Stimulated activated CD8-positive, alpha-beta memory T cell treated with anti-CD3 and anti-CD28 coated beads, Interleukin-4, amount 100 ng/mL, for 1 hour (primary cell): ENCODE results near the gene LSM7.

Experiments
- DNase-seq, 2 donors: peaks; one replicate each; pipeline ENCODE4 v3.0.0-alpha.2; 2020; ENCODE audit warnings: low read depth in 2 of 2, low spot score in 1 of 2

LSM7 gene

GRCh38 chr19:2325281-2326046 lies 2.9 kb downstream of the LSM7 start:
- no peak for DNase-seq

- DNase-seq = no peak
Measured at GRCh38 chr19:2324220-2324948, 4.0 kb downstream of the LSM7 start.

GRCh38 chr19:2323707-2324106 lies 4.7 kb downstream of the LSM7 start:
- DNase-seq = no peak

- no peak for DNase-seq
Measured at GRCh38 chr19:2321565-2322283, 6.7 kb downstream of the LSM7 start.

GRCh38 chr19:2320939-2321338 lies 7.4 kb downstream of the LSM7 start:
- DNase-seq = no peak

GRCh38 chr19:2320049-2320448 lies 8.3 kb downstream of the LSM7 start:
- no peak for DNase-seq

GRCh38 chr19:2319551-2319950 lies 8.8 kb downstream of the LSM7 start:
- DNase-seq = no peak

- DNase-seq = no peak
Measured at GRCh38 chr19:2318923-2319322, 9.5 kb downstream of the LSM7 start.

GRCh38 chr19:2317756-2318155 lies 10.6 kb downstream of the LSM7 start:
- DNase-seq = no peak

- no peak for DNase-seq
Measured at GRCh38 chr19:2317300-2317699, 11.1 kb downstream of the LSM7 start.

- DNase-seq = no peak
Measured at GRCh38 chr19:2315818-2316353, 12.5 kb downstream of the LSM7 start.

GRCh38 chr19:2315121-2315817 lies 13.1 kb downstream of the LSM7 start:
- DNase-seq = no peak

- no peak for DNase-seq
Measured at GRCh38 chr19:2312820-2313501, 15.4 kb downstream of the LSM7 start.

GRCh38 chr19:2311093-2311492 lies 17.3 kb downstream of the LSM7 start:
- no peak for DNase-seq

GRCh38 chr19:2309734-2310362 lies 18.5 kb downstream of the LSM7 start:
- DNase-seq = no peak

- no peak for DNase-seq
Measured at GRCh38 chr19:2308114-2308556, 20.3 kb downstream of the LSM7 start, which contains the start of gene LINGO3. TSS of gene LINGO3 (minus strand) at chr19:2308154. CDS start at chr19:2291776, 16,378 bp downstream.

- no peak for DNase-seq
Measured at GRCh38 chr19:2307518-2308012, 20.8 kb downstream of the LSM7 start.

GRCh38 chr19:2306971-2307370 lies 21.4 kb downstream of the LSM7 start:
- no peak for DNase-seq

GRCh38 chr19:2306281-2306806 lies 22.0 kb downstream of the LSM7 start:
- no peak for DNase-seq
